Kidney (tissue), 14 donors: ENCODE results near the gene TMCO4. TPM values are rescaled to one million over a fixed set of nuclear protein-coding genes. Genes with fewer than 3 reads are reported as not detected.

Experiments
- DNase-seq, 5 donors: peaks; one replicate each; pipeline ENCODE4 v3.0.0-alpha.2; 2013 to 2020
- FAIRE-seq: peaks from 2 replicates; lab custom pipeline; 2012; peaks lifted over from hg19 to GRCh38; lab: Jason Lieb, UNC
- H3K27ac ChIP-seq, 2 donors: one replicate each; pipeline ENCODE4 v1.7.0; 2013; ENCODE audit warnings: low read depth in 2 of 2, low read length in 2 of 2, inconsistent platforms in 1 of 2
- H3K27me3 ChIP-seq: one replicate; pipeline ENCODE4 v1.7.1; 2013; ENCODE audit warnings: low read length, inconsistent platforms; ENCODE audit not compliant: control insufficient read depth, insufficient read depth
- H3K36me3 ChIP-seq, 3 donors: one replicate each; pipeline versions ENCODE4 v1.7.0 to v1.7.1; 2013; ENCODE audit warnings: low read length in 3 of 3, control low read depth in 1 of 3, inconsistent platforms in 1 of 3; ENCODE audit not compliant: insufficient read depth in 3 of 3, control insufficient read depth in 2 of 3
- H3K4me1 ChIP-seq, 3 donors: one replicate each; pipeline versions ENCODE4 v1.7.0 to v1.7.1; 2013; ENCODE audit warnings: low read length in 3 of 3, inconsistent platforms in 1 of 3, low read depth in 1 of 3; ENCODE audit not compliant: control insufficient read depth in 2 of 3, insufficient read depth in 2 of 3
- H3K4me3 ChIP-seq, 3 donors: one replicate each; pipeline versions ENCODE4 v1.7.0 to v1.8.1; 2013; ENCODE audit warnings: low read length in 3 of 3, control low read depth in 1 of 3, inconsistent platforms in 1 of 3
- H3K9ac ChIP-seq, 3 donors: one replicate each; pipeline versions ENCODE4 v1.7.0 to v1.7.1; 2013; ENCODE audit warnings: low read length in 3 of 3, control low read depth in 1 of 3, inconsistent platforms in 1 of 3
- H3K9me3 ChIP-seq, 3 donors: one replicate each; pipeline versions ENCODE4 v1.7.0 to v1.7.1; 2013; ENCODE audit warnings: low read length in 3 of 3, control low read depth in 1 of 3, inconsistent platforms in 1 of 3; ENCODE audit not compliant: control insufficient read depth in 2 of 3, insufficient read depth in 1 of 3
- intact Hi-C: fragments of 100-400 bp; cut with DNase I; formaldehyde crosslinking; loops from one replicate; pipeline ENCODE4 v1.11.1; 2022
- polyA plus RNA-seq: library from polyadenylated mRNA; stranded (reverse); fragments of 350-450 nt; fragmentation: Illumina TruSeq; extraction: RNeasy Lipid Tissue Mini Kit (QIAGEN cat#74804); gene quantifications from one replicate; pipeline ENCODE4 v1.2.3, GENCODE V29; 2014; ENCODE audit warnings: low read depth, low replicate concordance; ENCODE audit not compliant: insufficient read depth
- total RNA-seq: library from RNA; stranded (reverse); fragmentation: NEBNext Ultra II Directional; extraction: Animal tissue kit (Norgen Biotek cat#: 25700); gene quantifications from one replicate; pipeline ENCODE4 v1.2.1, GENCODE V29; 2021
- TF ChIP-seq, protein P1 (sequence below): IDR thresholded peaks from 3 replicates; pipeline ENCODE4 v1.5.1; 2012; ENCODE audit warnings: mild to moderate bottlenecking, moderate library complexity, borderline replicate concordance; ENCODE audit not compliant: insufficient read depth; ENCODE audit errors: extremely low read depth
- donor health status: control.
- donor health status: control.
- donor health status: control.
- donor health status: control.
- donor health status: control.
- donor health status: DM: yes; HTN: yes; CAD: no.
- donor health status: Normal renal cell carcinoma (clear cell type).

Gene TMCO4
- total and polyA plus RNA-seq, 2 donors from 2014 or later: 35.0 to 36.5 TPM

DNA sequence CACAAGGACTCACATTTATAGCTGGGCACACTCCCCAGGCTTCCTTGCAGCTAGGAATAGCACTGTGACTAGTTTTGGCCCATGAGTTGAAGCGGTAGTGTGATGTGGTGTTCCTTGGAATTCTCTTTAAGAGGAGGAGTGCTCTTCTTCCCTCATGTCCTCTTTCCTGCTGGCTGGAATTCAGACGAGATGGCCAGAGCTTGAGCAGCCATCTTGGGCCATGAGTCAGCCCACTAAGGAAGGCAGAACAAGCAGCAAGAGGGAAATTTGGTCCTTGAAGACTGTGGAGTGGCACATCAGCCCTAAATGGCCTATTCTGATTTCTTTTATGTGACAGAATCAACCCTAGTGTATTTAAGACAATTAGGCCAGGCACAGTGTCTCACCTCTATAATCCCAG is 115.0 kb downstream of the TMCO4 start:
- H3K4me3 ChIP-seq: no peak overlapping the region
- H3K9me3 ChIP-seq: no peaks in the 10 kb centered on the region
- no peak overlapping the region for H3K27ac ChIP-seq
- FAIRE-seq (no peak), DNase-seq (no peak)
- no peak overlapping the region for H3K9ac ChIP-seq
- TF ChIP-seq, protein P1, sequence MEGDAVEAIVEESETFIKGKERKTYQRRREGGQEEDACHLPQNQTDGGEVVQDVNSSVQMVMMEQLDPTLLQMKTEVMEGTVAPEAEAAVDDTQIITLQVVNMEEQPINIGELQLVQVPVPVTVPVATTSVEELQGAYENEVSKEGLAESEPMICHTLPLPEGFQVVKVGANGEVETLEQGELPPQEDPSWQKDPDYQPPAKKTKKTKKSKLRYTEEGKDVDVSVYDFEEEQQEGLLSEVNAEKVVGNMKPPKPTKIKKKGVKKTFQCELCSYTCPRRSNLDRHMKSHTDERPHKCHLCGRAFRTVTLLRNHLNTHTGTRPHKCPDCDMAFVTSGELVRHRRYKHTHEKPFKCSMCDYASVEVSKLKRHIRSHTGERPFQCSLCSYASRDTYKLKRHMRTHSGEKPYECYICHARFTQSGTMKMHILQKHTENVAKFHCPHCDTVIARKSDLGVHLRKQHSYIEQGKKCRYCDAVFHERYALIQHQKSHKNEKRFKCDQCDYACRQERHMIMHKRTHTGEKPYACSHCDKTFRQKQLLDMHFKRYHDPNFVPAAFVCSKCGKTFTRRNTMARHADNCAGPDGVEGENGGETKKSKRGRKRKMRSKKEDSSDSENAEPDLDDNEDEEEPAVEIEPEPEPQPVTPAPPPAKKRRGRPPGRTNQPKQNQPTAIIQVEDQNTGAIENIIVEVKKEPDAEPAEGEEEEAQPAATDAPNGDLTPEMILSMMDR: no peak
- no peaks in the 10 kb centered on the region for H3K4me1 ChIP-seq
- intact Hi-C loops: no loop called here
- H3K36me3 ChIP-seq: peaks cover 0 to 8% (median 7%) of the 10 kb centered on the region in 3 donors
- H3K27me3 ChIP-seq: no peaks in the 10 kb centered on the region

DNA sequence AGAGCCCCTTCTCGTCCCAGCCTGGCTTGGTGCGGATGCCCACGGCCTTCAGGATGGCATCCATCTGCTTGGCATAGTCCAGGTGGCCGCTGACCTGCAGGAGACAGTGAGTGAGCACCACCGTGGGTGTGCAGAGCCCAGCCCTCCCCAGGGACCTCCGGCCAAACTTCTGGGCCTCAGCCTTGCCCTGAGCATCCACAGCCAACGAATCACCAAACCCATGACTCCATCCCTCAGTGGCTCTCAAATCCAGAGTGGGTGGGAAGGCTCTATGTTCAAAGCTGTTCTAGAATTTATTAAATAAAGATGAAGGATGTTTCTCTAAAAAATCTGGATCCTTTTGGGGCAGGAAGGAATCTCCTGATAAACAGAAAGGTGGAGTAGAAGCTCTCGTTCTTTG is 116.4 kb downstream of the TMCO4 start:
- H3K4me3 ChIP-seq: no peak overlapping the region
- H3K36me3 ChIP-seq: peaks cover 0 to 4% (median 4%) of the 10 kb centered on the region in 3 donors
- no peaks in the 10 kb centered on the region for H3K9me3 ChIP-seq
- H3K4me1 ChIP-seq: no peaks in the 10 kb centered on the region
- no peak overlapping the region for H3K27ac ChIP-seq
- H3K27me3 ChIP-seq: no peaks in the 10 kb centered on the region
- intact Hi-C loops: no loop called here
- no peak for FAIRE-seq
- TF ChIP-seq, protein P1: no peak
- H3K9ac ChIP-seq: no peak overlapping the region
- DNase-seq: no peak

DNA sequence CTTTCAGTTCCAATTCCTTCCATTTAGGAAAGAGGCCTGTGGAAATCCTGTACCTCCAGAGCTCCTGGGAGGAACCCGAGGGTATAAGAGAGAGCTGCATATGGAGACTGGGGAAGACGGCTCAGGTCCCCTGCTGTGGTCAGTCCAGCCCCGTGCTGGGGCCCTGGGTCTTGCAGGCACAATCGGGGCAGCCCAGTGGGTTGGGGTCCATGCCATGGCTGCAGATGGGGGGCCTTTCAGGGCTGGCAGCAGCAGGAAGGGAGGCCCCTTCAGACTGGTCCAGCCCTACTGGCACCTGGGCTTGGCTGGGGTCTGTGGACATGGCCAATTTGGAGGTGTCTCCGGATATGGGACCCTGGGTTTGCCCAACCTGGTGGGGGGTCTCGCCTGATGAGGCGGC is 116.8 kb downstream of the TMCO4 start:
- FAIRE-seq (no peak), DNase-seq (no peak)
- H3K9ac ChIP-seq: no peak overlapping the region
- H3K4me3 ChIP-seq: no peak overlapping the region
- H3K36me3 ChIP-seq: peaks cover 0 to 4% (median 4%) of the 10 kb centered on the region in 3 donors
- H3K27ac ChIP-seq: no peak overlapping the region
- intact Hi-C loops: no loop called here
- H3K4me1 ChIP-seq: no peaks in the 10 kb centered on the region
- H3K27me3 ChIP-seq: no peaks in the 10 kb centered on the region
- H3K9me3 ChIP-seq: no peaks in the 10 kb centered on the region
- TF ChIP-seq, protein P1: no peak

DNA sequence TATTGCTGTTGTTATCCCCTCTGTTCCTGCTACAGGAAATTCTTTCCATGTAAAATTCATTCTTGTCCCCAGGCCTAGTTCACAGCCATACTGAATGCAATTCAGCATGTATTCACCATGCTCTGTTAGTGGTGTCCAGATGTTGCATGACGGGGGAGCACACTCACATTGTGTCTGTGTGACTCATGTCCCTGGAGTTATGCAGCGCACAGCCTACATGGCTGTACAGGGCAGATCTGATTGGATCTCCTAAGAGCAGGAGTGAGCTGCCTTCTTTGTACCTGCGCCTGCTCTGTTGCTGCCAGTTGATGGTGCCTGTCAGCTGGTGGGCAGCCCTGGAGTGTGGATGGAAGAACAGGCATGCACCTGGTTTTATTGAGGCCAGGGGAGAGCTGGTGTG is 117.5 kb downstream of the TMCO4 start:
- Histone ChIP-seq H3K9ac (no peak overlapping the region), H3K27ac (no peak overlapping the region), H3K36me3 (peaks cover 0 to 4% (median under 1%) of the 10 kb centered on the region in 3 donors), H3K4me1 (no peaks in the 10 kb centered on the region), H3K9me3 (no peaks in the 10 kb centered on the region), H3K27me3 (no peaks in the 10 kb centered on the region), H3K4me3 (no peak overlapping the region)
- FAIRE-seq: no peak
- DNase-seq: no peak
- intact Hi-C loops: no loop called here
- TF ChIP-seq, protein P1: no peak
